Activated CD4-positive, alpha-beta T cell treated with anti-CD3 and anti-CD28 coated beads for 36 hours (primary cell): ENCODE results near the gene ARHGAP22. TPM values are rescaled to one million over a fixed set of nuclear protein-coding genes. Genes with fewer than 3 reads are reported as not detected.
"Not testable (repeated sequence)": the region's sequence is repeated elsewhere in the genome, so short reads cannot be mapped to it uniquely, and the experiment has no call there.

Source experiments
- ATAC-seq: fragments of 200-7000 bp; cut with Tn5 transposase; one replicate; pipeline ENCODE4 v1.10.0; 2021; ENCODE audit warnings: mild to moderate bottlenecking, moderate library complexity
- CTCF ChIA-PET: fragments of 350-600 bp; sonication (Branson Sonifier 250); formaldehyde crosslinking; loops from one replicate; lab custom pipeline; 2021; ENCODE audit warnings: antibody characterized with exemption; lab: Charles Lee
- POLR2A ChIA-PET: fragments of 350-600 bp; sonication (Branson Sonifier 250); formaldehyde crosslinking; loops from one replicate; lab custom pipeline; 2021; ENCODE audit warnings: antibody characterized with exemption, inconsistent platforms; lab: Charles Lee
- DNase-seq: peaks from one replicate; pipeline ENCODE4 v3.0.0-alpha.2; 2020
- H3K27ac Mint-ChIP-seq: one replicate; pipeline ENCODE4 v1.8.0; 2021; ENCODE audit warnings: mixed read lengths
- H3K27me3 Mint-ChIP-seq: one replicate; pipeline ENCODE4 v1.8.0; 2021; ENCODE audit warnings: mixed read lengths
- H3K36me3 Mint-ChIP-seq: one replicate; pipeline ENCODE4 v1.8.0; 2021; ENCODE audit warnings: low read depth, mixed read lengths
- H3K4me1 Mint-ChIP-seq: one replicate; pipeline ENCODE4 v1.8.0; 2021; ENCODE audit warnings: mixed read lengths
- H3K4me3 Mint-ChIP-seq: one replicate; pipeline ENCODE4 v1.8.0; 2021; ENCODE audit warnings: mild to moderate bottlenecking, moderate library complexity, mixed read lengths
- H3K9me3 Mint-ChIP-seq: one replicate; pipeline ENCODE4 v1.8.0; 2021; ENCODE audit warnings: low read depth, mixed read lengths
- intact Hi-C, 2 experiments: fragments of 100-400 bp; cut with DNase I in 1 of 2; cut with micrococcal nuclease in 1 of 2; formaldehyde crosslinking; loops; one replicate each; pipeline versions ENCODE4 v1.14.2 to v1.15.1; 2022 to 2024; cut with DNase I, micrococcal nuclease
- total RNA-seq, 2 experiments: library from RNA; stranded (reverse); gene quantifications; one replicate each; pipeline ENCODE4 v1.2.3, GENCODE V29; 2021

Gene ARHGAP22
- total RNA-seq, result under 1 TPM; 0.27 to 0.47 TPM

GRCh38 chr10:48604991-48605508 lies at the start of gene ARHGAP22:
TSS of gene ARHGAP22 (minus strand) at chr10:48605073. CDS start at chr10:48604796, 277 bp downstream.
- CTCF ChIA-PET, result interaction anchor here (1.5 kb wide), 1 partner anchor 52 kb away, joined by 14 read pairs; no protein-coding TSS in a partner anchor
- Mint-ChIP-seq H3K4me3 (no peak within 1 kb of the TSS), H3K36me3 (no peaks in the 10 kb centered on the region), H3K9me3 (no peaks in the 10 kb centered on the region), H3K27me3 (peaks cover 36% of the 10 kb centered on the region), H3K27ac (no peak within 1 kb of the TSS), H3K4me1 (peaks cover 6% of the 10 kb centered on the region)
- intact Hi-C loops, result loop anchor here in 1 of 2 experiments (5.0 kb wide), 1 partner anchor 243 kb away; no protein-coding TSS in a partner anchor
- ATAC-seq (no peak), DNase-seq (peak; percentile 28)
- POLR2A ChIA-PET, result no interaction called here

- ATAC-seq (no peak), DNase-seq (no peak)
- ChIA-PET POLR2A (no interaction called here), CTCF (interaction anchor here (0.7 to 3.8 kb wide), 2 partner anchors 44 to 290 kb away, joined by 3 to 18 read pairs; no protein-coding TSS in a partner anchor)
- peaks cover 21% of the 10 kb centered on the region for H3K27me3 Mint-ChIP-seq
- no peaks in the 10 kb centered on the region for H3K36me3 Mint-ChIP-seq
- peaks cover 5% of the 10 kb centered on the region for H3K4me1 Mint-ChIP-seq
- H3K27ac Mint-ChIP-seq, result no peak overlapping the region
- no peak overlapping the region for H3K4me3 Mint-ChIP-seq
- intact Hi-C loops, result no loop called here
- no peaks in the 10 kb centered on the region for H3K9me3 Mint-ChIP-seq
Measured at GRCh38 chr10:48653944-48654698, 49.2 kb upstream of the ARHGAP22 start.

GRCh38 chr10:48653347-48653746 lies 48.5 kb upstream of the ARHGAP22 start:
- no peaks in the 10 kb centered on the region for H3K36me3 Mint-ChIP-seq
- H3K27ac Mint-ChIP-seq, result no peak overlapping the region
- H3K4me3 Mint-ChIP-seq, result no peak overlapping the region
- ATAC-seq (no peak), DNase-seq (no peak)
- ChIA-PET CTCF (no interaction called here), POLR2A (no interaction called here)
- intact Hi-C loops, result no loop called here
- H3K27me3 Mint-ChIP-seq, result peaks cover 24% of the 10 kb centered on the region
- no peaks in the 10 kb centered on the region for H3K9me3 Mint-ChIP-seq
- H3K4me1 Mint-ChIP-seq, result peaks cover 5% of the 10 kb centered on the region

GRCh38 chr10:48652344-48652743 lies 47.5 kb upstream of the ARHGAP22 start:
- Mint-ChIP-seq H3K27me3 (peaks cover 24% of the 10 kb centered on the region), H3K27ac (no peak overlapping the region), H3K9me3 (no peaks in the 10 kb centered on the region), H3K4me1 (peaks cover 5% of the 10 kb centered on the region), H3K4me3 (no peak overlapping the region), H3K36me3 (no peaks in the 10 kb centered on the region)
- POLR2A ChIA-PET, result no interaction called here
- DNase-seq, result no peak
- intact Hi-C loops, result no loop called here
- CTCF ChIA-PET, result interaction anchor here (0.9 kb wide), 1 partner anchor 9 kb away, joined by 3 read pairs; no protein-coding TSS in a partner anchor
- ATAC-seq, result no peak

GRCh38 chr10:48651839-48652238 lies 47.0 kb upstream of the ARHGAP22 start:
- ChIA-PET POLR2A (no interaction called here), CTCF (interaction anchor here (0.9 kb wide), 1 partner anchor 9 kb away, joined by 3 read pairs; no protein-coding TSS in a partner anchor)
- intact Hi-C loops, result no loop called here
- Mint-ChIP-seq H3K27me3 (peaks cover 24% of the 10 kb centered on the region), H3K27ac (no peak overlapping the region), H3K4me3 (no peak overlapping the region), H3K9me3 (no peaks in the 10 kb centered on the region), H3K4me1 (peaks cover 5% of the 10 kb centered on the region), H3K36me3 (no peaks in the 10 kb centered on the region)
- DNase-seq, result no peak
- no peak for ATAC-seq

- ChIA-PET CTCF (interaction anchor here (0.7 kb wide), 1 partner anchor 50 kb away, joined by 3 read pairs; no protein-coding TSS in a partner anchor), POLR2A (no interaction called here)
- no peak for ATAC-seq
- H3K27ac Mint-ChIP-seq, result no peak overlapping the region
- H3K4me3 Mint-ChIP-seq, result no peak overlapping the region
- H3K27me3 Mint-ChIP-seq, result peaks cover 22% of the 10 kb centered on the region
- no peaks in the 10 kb centered on the region for H3K36me3 Mint-ChIP-seq
- intact Hi-C loops, result no loop called here
- H3K9me3 Mint-ChIP-seq, result no peaks in the 10 kb centered on the region
- DNase-seq, result no peak
- H3K4me1 Mint-ChIP-seq, result no peaks in the 10 kb centered on the region
Measured at GRCh38 chr10:48651293-48651692, 46.4 kb upstream of the ARHGAP22 start.

GRCh38 chr10:48649349-48649944 lies 44.6 kb upstream of the ARHGAP22 start:
- Mint-ChIP-seq H3K27me3 (peaks cover 20% of the 10 kb centered on the region), H3K9me3 (no peaks in the 10 kb centered on the region), H3K4me3 (no peak overlapping the region), H3K27ac (no peak overlapping the region), H3K4me1 (no peaks in the 10 kb centered on the region), H3K36me3 (no peaks in the 10 kb centered on the region)
- DNase-seq (no peak), ATAC-seq (no peak)
- intact Hi-C loops, result no loop called here
- ChIA-PET CTCF (interaction anchor here (0.6 to 1.1 kb wide), 2 partner anchors 9 to 103 kb away, joined by 3 read pairs; no protein-coding TSS in a partner anchor), POLR2A (no interaction called here)

- intact Hi-C loops, result no loop called here
- POLR2A ChIA-PET, result no interaction called here
- Mint-ChIP-seq H3K9me3 (no peaks in the 10 kb centered on the region), H3K27ac (no peak overlapping the region), H3K4me1 (no peaks in the 10 kb centered on the region), H3K4me3 (no peak overlapping the region), H3K36me3 (no peaks in the 10 kb centered on the region), H3K27me3 (peaks cover 16% of the 10 kb centered on the region)
- CTCF ChIA-PET, result interaction anchor here (3.1 kb wide), 1 partner anchor 9 kb away, joined by 13 read pairs; no protein-coding TSS in a partner anchor
- DNase-seq (no peak), ATAC-seq (no peak)
Measured at GRCh38 chr10:48648172-48648942, 43.5 kb upstream of the ARHGAP22 start.

- ATAC-seq, POLR2A ChIA-PET, H3K4me1 Mint-ChIP-seq, H3K4me3 Mint-ChIP-seq, intact Hi-C loops, H3K36me3 Mint-ChIP-seq, H3K9me3 Mint-ChIP-seq, DNase-seq, H3K27ac Mint-ChIP-seq: not testable (repeated sequence)
- CTCF ChIA-PET, result interaction anchor here (0.6 to 3.1 kb wide), 3 partner anchors 10 to 32 kb away, joined by 3 to 13 read pairs (median 3); no protein-coding TSS in a partner anchor
- peaks cover 12% of the 10 kb centered on the region for H3K27me3 Mint-ChIP-seq
Measured at GRCh38 chr10:48647073-48647472, 42.2 kb upstream of the ARHGAP22 start.

- H3K9me3 Mint-ChIP-seq, result peaks cover 7% of the 10 kb centered on the region
- intact Hi-C loops, result no loop called here
- no peak overlapping the region for H3K4me3 Mint-ChIP-seq
- DNase-seq, result no peak
- POLR2A ChIA-PET, result no interaction called here
- no peaks in the 10 kb centered on the region for H3K4me1 Mint-ChIP-seq
- no peak overlapping the region for H3K27ac Mint-ChIP-seq
- peaks cover 10% of the 10 kb centered on the region for H3K27me3 Mint-ChIP-seq
- CTCF ChIA-PET, result no interaction called here
- no peak for ATAC-seq
- peaks cover 2% of the 10 kb centered on the region for H3K36me3 Mint-ChIP-seq
Measured at GRCh38 chr10:48645600-48645999, 40.7 kb upstream of the ARHGAP22 start.
